ENCODE results near the gene KRTAP9-3.
"Not testable (repeated sequence)": the region's sequence is repeated elsewhere in the genome, so short reads cannot be mapped to it uniquely, and the experiment has no call there.

Gene KRTAP9-3

GRCh38 chr17:41254861-41255260 lies 22.6 kb downstream of the KRTAP9-3 start:
- DNase-seq, result no peak

DNA sequence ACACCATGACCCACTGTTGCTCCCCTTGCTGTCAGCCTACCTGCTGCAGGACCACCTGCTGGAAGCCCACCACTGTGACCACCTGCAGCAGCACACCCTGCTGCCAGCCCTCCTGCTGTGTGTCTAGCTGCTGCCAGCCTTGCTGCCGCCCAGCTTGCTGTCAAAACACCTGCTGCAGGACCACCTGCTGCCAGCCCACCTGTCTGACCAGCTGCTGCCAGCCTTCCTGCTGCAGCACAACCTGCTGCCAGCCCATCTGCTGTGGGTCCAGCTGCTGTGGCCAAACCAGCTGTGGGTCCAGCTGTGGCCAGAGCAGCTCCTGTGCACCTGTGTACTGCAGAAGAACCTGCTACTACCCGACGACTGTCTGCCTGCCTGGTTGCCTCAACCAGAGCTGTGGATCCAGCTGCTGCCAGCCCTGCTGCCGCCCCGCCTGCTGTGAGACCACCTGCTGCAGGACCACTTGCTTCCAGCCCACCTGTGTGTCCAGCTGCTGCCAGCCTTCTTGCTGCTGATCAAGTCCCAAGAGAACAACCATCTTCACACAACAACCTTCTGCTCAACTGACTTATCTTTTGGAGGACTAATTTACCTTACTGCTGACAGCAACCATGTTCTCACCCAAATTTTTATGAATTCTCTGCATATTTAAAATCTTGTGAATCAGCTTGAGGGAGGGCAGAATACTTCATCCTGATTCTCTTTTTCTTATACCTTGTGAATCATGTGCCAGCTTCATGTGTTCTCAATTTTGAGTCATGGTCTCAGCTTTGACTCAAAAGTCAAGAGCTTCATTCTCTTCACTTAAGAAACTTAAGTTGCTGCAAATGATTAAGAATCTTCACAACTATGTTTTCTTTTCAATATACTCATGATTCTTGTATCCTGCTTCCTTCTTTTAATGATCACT lies 23.4 kb downstream of the KRTAP9-3 start, which contains the start of gene KRTAP9-9:
Gene KRTAP9-9 (plus strand): TSS at position 4 of the 910 bp plus-strand sequence.
- DNase-seq, result not testable (repeated sequence)

- DNase-seq, result no peak
Observed at GRCh38 chr17:41256291-41256685, 24.0 kb downstream of the KRTAP9-3 start.

DNA sequence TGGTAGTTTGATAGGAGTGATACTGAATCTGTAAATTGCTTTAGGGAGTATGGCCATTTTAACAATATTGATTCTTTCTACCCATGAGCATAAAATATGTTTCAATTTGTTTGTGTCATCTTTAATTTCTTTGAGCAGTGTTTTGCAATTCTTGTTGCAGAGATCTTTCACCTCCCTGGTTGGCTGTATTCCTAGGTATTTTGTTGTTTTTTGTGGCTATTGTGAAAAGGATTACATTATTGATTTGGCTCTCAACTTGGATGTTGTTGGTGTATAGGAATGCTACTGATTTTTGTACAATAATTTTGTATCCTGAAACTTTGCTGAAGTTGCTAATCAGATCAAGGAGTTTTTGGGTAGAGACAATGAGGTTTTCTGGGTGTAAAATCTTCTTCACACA lies 26.2 kb downstream of the KRTAP9-3 start:
- DNase-seq, result no peak

DNA sequence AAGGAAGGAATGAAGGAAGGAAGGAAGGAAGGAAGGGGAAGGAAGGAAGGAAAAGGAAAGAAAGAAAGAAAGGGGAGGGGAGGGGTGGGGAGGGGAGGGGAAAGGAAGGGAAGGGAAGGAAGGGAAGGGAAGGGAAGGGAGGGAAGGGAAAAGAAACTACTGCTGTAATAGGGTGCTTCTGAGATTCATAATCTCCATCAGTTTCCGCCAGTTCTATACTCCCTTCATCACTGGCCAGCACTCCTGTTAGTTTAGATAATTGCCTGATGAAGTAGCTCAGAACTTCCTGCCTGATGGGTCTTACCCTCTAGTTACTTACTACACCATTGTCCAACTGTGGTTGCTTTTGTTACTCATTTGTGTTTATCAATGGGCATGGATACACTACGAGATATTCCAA lies 31.0 kb downstream of the KRTAP9-3 start:
- DNase-seq, result no peak

GRCh38 chr17:41264599-41264998 lies 32.4 kb downstream of the KRTAP9-3 start:
- DNase-seq, result no peak

- DNase-seq, result no peak
Observed at GRCh38 chr17:41265078-41265477, 32.8 kb downstream of the KRTAP9-3 start, which contains the start of gene KRTAP9-6. Gene KRTAP9-6, plus strand, starts transcription at chr17:41265378. Its CDS starts 0 bp downstream, at chr17:41265378.

DNA sequence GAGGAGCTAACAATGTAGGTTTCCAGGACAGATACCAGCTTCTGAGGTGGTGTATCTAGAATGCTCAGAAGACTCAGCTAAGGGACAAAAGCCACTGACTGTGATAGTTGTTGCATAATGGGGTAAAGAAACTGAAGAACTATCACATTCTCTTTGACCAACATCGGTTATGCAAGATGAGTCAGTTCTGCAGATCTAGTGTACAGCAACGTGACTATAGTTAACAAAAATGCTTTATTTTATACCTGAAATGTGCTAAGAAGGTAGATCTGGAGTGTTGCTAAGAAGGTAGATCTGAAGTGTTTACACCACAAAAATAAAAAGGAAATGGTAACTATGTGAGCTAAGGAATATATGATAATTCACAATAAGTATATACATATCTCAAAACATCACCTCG lies 35.5 kb downstream of the KRTAP9-3 start:
- no peak for DNase-seq

GRCh38 chr17:41271323-41271722 lies 39.1 kb downstream of the KRTAP9-3 start:
- not testable (repeated sequence) for DNase-seq

GRCh38 chr17:41271858-41272257 lies 39.6 kb downstream of the KRTAP9-3 start:
- no peak for DNase-seq

DNA sequence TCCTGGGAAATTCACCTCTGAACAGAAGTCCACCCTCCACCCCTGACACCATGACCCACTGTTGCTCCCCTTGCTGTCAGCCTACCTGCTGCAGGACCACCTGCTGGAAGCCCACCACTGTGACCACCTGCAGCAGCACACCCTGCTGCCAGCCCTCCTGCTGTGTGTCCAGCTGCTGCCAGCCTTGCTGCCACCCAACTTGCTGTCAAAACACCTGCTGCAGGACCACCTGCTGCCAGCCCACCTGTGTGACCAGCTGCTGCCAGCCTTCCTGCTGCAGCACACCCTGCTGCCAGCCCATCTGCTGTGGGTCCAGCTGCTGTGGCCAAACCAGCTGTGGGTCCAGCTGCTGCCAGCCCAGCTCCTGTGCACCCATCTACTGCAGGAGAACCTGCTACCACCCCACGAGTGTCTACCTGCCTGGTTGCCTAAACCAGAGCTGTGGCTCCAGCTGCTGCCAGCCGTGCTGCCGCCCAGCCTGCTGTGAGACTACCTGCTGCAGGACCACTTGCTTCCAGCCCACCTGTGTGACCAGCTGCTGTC lies 43.5 kb downstream of the KRTAP9-3 start, which contains the start of gene KRTAP9-7:
Gene KRTAP9-7 (plus strand): TSS at position 51 of the 543 bp plus-strand sequence. CDS start 0 bp downstream, at position 51.
- DNase-seq, result not testable (repeated sequence)

DNA sequence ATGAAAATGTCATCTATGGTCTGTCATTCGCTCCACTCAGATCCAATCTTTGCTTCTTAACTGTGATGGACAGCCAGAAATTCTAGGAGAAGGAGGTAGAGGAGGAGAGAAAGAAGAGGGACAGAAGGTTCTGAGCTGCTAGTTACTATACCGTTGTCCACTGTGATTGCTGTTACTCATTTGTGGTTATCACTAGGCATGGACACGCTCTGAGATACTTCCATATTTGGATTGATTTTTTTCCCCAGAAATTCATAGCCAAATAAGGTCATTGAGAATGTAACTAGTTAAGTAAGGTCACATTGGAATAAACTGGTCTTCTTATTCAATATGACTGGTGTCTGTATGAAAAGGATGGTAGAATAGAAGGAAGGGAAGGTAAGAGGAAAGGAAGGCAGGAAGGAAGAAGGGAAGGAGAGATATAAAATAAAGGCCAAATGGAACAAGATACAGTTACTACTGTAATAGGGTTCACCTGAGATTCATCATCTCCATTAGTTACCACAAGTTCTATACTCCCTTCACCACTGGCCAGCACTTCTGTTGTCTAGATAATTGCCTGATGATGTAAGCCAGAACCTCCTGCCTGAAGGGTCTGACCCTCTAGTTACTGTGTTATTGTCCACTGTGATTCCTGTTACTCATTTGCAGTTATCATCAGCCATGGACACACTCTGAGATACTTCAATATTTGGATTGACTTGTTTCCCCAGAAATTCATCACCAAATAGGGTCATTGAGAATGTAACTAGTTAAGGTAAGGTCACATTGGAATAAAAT lies 46.1 kb downstream of the KRTAP9-3 start:
- no peak for DNase-seq

Measured in CD4-positive, alpha-beta T cell treated with Interleukin-6 for 4 hours (primary cell).